ENCODE data around the gene KCNK3. TPM values are rescaled to one million over a fixed set of nuclear protein-coding genes. Genes with fewer than 3 reads are reported as not detected.

The KCNK3 gene
- polyA plus RNA-seq, 1 of the 3 experiments (the other 2 are of a cell fraction), result 0.16 TPM

DNA sequence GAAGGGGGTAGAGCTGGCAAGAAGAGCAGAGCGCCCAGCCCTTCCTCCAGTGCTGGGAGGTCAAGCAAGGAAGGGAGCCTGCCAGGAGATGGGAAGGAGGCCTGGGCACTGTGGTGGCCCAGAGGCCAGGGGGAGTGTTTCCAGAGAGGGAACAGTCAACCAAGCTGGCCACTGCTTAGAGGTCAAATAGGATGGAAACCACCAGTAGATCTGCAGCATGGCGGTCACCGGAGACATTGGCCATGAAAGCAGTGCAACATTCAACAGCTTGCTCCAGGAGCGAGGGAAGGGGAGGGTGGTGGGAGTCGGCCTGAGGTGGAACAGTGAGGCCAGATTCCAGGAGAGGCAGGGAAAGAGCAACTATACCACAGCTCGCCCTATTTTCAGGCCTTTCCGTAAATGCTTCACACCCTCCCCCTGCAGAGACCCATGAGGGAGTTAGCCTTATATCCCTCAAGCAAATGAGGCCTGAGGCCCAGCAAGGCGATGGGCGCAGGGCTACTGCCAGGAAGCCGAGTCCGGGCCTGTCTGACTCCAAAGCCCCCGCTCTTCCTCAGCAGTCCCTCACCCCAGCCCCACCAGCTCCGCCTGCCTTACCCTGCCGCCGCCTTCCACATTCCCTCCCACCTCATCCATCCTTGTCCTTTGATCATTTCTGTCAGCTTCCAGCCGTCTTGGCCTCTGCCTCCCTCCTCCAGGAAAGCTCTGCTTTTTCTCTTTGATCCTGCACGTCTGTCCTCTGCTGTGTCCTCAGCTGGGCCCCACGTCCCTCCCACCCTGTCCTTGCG, 17.0 kb downstream of the KCNK3 start:
- no peaks in the 10 kb centered on the region for H3K27me3 ChIP-seq (ENCODE audit: insufficient read depth)
- H3K9me2 ChIP-seq, result no peaks in the 10 kb centered on the region
- CTCF ChIA-PET, result interaction anchor here (0.7 to 8.2 kb wide), 7 partner anchors 8 to 103 kb away, joined by 3 to 70 read pairs (median 3); no protein-coding TSS in a partner anchor
- WGBS (ENCODE audit: low lambda C conversion rate), result 84% methylated on average over 18 of the region's 19 CpGs
- no peak overlapping the region for H3K27ac ChIP-seq (ENCODE audit: low read depth in 2 of 2, low read length in 1 of 2)
- no peak overlapping the region for H3K4me2 ChIP-seq
- no peaks in the 10 kb centered on the region for H3K36me3 ChIP-seq (replicated peaks in 1 of 2; ENCODE audit: control insufficient read depth in 1 of 2, insufficient read depth in 2 of 2, low read length in 1 of 2)
- H3F3A ChIP-seq (replicated peaks; ENCODE audit: insufficient read depth), result no peaks in the 10 kb centered on the region
- no peaks in the 10 kb centered on the region for H3K9me3 ChIP-seq
- H3K4me1 ChIP-seq (ENCODE audit: control insufficient read depth in 1 of 2, insufficient read depth in 2 of 2, low read depth in 1 of 2, low read length in 1 of 2), result peaks cover 4 to 48% of the 10 kb centered on the region in 2 experiments; a peak in 2 of 4 replicates
- TF ChIP-seq RAD21 (IDR thresholded peaks at IDR 0.05; ENCODE audit: low read length) (no peak), SIN3A (IDR thresholded peaks at IDR 0.05; ENCODE audit: borderline replicate concordance, low read depth, low read length) (no peak)
- H2AFZ ChIP-seq (ENCODE audit: low read depth), result no peak overlapping the region
- H4K20me1 ChIP-seq (ENCODE audit: insufficient read depth), result no peaks in the 10 kb centered on the region
- H3K79me2 ChIP-seq (ENCODE audit: insufficient read depth), result no peaks in the 10 kb centered on the region
- POLR2A ChIA-PET, result interaction anchor here (0.6 to 1.2 kb wide), 2 partner anchors 11 to 615 kb away, joined by 3 read pairs; no protein-coding TSS in a partner anchor
- no peak overlapping the region for H3K4me3 ChIP-seq (ENCODE audit: low read depth in 2 of 2, low read length in 1 of 2)
- no peak for DNase-seq
- no peak overlapping the region for H3K9ac ChIP-seq

DNA sequence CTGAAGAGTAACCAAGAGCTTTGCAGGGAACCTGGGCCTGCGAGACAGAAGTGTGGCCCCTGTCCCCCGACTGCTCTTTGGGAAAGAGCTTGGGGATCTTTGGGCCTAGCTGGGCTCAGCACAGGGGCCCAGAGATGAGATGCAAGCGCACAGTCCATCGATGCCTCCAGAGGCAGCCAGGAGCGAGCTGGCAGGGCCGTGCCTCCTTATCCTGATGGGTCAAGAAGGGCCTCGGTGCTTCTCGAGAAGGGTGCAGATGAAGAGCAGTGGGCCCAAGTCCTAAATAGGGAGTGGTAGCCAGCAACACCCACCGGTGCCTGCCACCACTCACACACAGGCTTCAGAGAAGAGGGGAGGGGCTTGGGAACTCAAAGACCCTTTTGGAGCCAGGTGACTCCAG, 17.6 kb downstream of the KCNK3 start:
- H4K20me1 ChIP-seq (ENCODE audit: insufficient read depth), result no peaks in the 10 kb centered on the region
- H3K79me2 ChIP-seq (ENCODE audit: insufficient read depth), result no peaks in the 10 kb centered on the region
- POLR2A ChIA-PET, result interaction anchor here (0.6 to 1.2 kb wide), 2 partner anchors 10 to 615 kb away, joined by 3 read pairs; no protein-coding TSS in a partner anchor
- H3K9me2 ChIP-seq, result no peaks in the 10 kb centered on the region
- no peaks in the 10 kb centered on the region for H3F3A ChIP-seq (replicated peaks; ENCODE audit: insufficient read depth)
- H2AFZ ChIP-seq (ENCODE audit: low read depth), result no peak overlapping the region
- no peaks in the 10 kb centered on the region for H3K27me3 ChIP-seq (ENCODE audit: insufficient read depth)
- CTCF ChIA-PET, result interaction anchor here (0.8 to 8.2 kb wide), 6 partner anchors 8 to 132 kb away, joined by 3 to 70 read pairs (median 4); no protein-coding TSS in a partner anchor
- H3K4me3 ChIP-seq (ENCODE audit: low read depth in 2 of 2, low read length in 1 of 2), result no peak overlapping the region
- 85% methylated on average over 9 of the region's 9 CpGs for WGBS (ENCODE audit: low lambda C conversion rate)
- TF ChIP-seq, protein P1, sequence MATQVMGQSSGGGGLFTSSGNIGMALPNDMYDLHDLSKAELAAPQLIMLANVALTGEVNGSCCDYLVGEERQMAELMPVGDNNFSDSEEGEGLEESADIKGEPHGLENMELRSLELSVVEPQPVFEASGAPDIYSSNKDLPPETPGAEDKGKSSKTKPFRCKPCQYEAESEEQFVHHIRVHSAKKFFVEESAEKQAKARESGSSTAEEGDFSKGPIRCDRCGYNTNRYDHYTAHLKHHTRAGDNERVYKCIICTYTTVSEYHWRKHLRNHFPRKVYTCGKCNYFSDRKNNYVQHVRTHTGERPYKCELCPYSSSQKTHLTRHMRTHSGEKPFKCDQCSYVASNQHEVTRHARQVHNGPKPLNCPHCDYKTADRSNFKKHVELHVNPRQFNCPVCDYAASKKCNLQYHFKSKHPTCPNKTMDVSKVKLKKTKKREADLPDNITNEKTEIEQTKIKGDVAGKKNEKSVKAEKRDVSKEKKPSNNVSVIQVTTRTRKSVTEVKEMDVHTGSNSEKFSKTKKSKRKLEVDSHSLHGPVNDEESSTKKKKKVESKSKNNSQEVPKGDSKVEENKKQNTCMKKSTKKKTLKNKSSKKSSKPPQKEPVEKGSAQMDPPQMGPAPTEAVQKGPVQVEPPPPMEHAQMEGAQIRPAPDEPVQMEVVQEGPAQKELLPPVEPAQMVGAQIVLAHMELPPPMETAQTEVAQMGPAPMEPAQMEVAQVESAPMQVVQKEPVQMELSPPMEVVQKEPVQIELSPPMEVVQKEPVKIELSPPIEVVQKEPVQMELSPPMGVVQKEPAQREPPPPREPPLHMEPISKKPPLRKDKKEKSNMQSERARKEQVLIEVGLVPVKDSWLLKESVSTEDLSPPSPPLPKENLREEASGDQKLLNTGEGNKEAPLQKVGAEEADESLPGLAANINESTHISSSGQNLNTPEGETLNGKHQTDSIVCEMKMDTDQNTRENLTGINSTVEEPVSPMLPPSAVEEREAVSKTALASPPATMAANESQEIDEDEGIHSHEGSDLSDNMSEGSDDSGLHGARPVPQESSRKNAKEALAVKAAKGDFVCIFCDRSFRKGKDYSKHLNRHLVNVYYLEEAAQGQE (IDR thresholded peaks at IDR 0.05; ENCODE audit: low read depth, low read length), result no peak
- TF ChIP-seq, protein P2, sequence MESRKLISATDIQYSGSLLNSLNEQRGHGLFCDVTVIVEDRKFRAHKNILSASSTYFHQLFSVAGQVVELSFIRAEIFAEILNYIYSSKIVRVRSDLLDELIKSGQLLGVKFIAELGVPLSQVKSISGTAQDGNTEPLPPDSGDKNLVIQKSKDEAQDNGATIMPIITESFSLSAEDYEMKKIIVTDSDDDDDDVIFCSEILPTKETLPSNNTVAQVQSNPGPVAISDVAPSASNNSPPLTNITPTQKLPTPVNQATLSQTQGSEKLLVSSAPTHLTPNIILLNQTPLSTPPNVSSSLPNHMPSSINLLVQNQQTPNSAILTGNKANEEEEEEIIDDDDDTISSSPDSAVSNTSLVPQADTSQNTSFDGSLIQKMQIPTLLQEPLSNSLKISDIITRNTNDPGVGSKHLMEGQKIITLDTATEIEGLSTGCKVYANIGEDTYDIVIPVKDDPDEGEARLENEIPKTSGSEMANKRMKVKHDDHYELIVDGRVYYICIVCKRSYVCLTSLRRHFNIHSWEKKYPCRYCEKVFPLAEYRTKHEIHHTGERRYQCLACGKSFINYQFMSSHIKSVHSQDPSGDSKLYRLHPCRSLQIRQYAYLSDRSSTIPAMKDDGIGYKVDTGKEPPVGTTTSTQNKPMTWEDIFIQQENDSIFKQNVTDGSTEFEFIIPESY (IDR thresholded peaks at IDR 0.05; ENCODE audit: borderline replicate concordance, low read depth), result no peak
- TF ChIP-seq, protein P3, sequence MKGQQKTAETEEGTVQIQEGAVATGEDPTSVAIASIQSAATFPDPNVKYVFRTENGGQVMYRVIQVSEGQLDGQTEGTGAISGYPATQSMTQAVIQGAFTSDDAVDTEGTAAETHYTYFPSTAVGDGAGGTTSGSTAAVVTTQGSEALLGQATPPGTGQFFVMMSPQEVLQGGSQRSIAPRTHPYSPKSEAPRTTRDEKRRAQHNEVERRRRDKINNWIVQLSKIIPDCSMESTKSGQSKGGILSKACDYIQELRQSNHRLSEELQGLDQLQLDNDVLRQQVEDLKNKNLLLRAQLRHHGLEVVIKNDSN (IDR thresholded peaks at IDR 0.05; ENCODE audit: borderline replicate concordance, low read depth), result no peak
- TF ChIP-seq EZH2phosphoT487 (IDR thresholded peaks at IDR 0.05; ENCODE audit: borderline replicate concordance, low read depth) (no peak), RFX5 (IDR thresholded peaks at IDR 0.05; ENCODE audit: low read length) (no peak), TAF1 (IDR thresholded peaks at IDR 0.05; ENCODE audit: borderline replicate concordance, low read depth, low read length) (no peak), YY1 (IDR thresholded peaks at IDR 0.05; ENCODE audit: low read depth) (no peak), CTCF (IDR thresholded peaks at IDR 0.05) (no peak), USF2 (IDR thresholded peaks at IDR 0.05; ENCODE audit: borderline replicate concordance, low read depth, low read length) (no peak), ELF1 (IDR thresholded peaks at IDR 0.05) (no peak), MEF2A (IDR thresholded peaks at IDR 0.05; ENCODE audit: borderline replicate concordance, low read depth) (no peak), FOXM1 (IDR thresholded peaks at IDR 0.05; ENCODE audit: low read depth) (no peak), FOSL2 (IDR thresholded peaks at IDR 0.05; ENCODE audit: borderline replicate concordance, low read depth) (no peak), RCOR1 (IDR thresholded peaks at IDR 0.05; ENCODE audit: low read length) (no peak)
- DNase-seq, result no peak
- H3K9me3 ChIP-seq, result no peaks in the 10 kb centered on the region
- H3K4me1 ChIP-seq (ENCODE audit: control insufficient read depth in 1 of 2, insufficient read depth in 2 of 2, low read depth in 1 of 2, low read length in 1 of 2), result peaks cover 0 to 51% of the 10 kb centered on the region in 2 experiments; a peak in 1 of 4 replicates
- no peak overlapping the region for H3K27ac ChIP-seq (ENCODE audit: low read depth in 2 of 2, low read length in 1 of 2)
- no peak overlapping the region for H3K4me2 ChIP-seq
- H3K9ac ChIP-seq, result no peak overlapping the region
- no peaks in the 10 kb centered on the region for H3K36me3 ChIP-seq (replicated peaks in 1 of 2; ENCODE audit: control insufficient read depth in 1 of 2, insufficient read depth in 2 of 2, low read length in 1 of 2)

All from SK-N-SH (cell line).